Gastrocnemius medialis (tissue), 4 donors: Measurements from ENCODE around the gene PNMA5. TPM values are rescaled to one million over a fixed set of nuclear protein-coding genes. Genes with fewer than 3 reads are reported as not detected.

Source experiments
- total RNA-seq, 4 donors: library from RNA; depleted of rRNA; stranded (reverse); fragments of >200 nt; gene quantifications; one replicate each; pipeline versions ENCODE4 v1.1.0 to v1.2.3, GENCODE V29; 2016

PNMA5 gene
- total RNA-seq, 4 donors from 2014 or later: not detected

Other genes starting within 250 kb of the PNMA5 start
- not detected for gene MAGEA2, start 240.3 kb downstream of the PNMA5 start, total RNA-seq
- gene CSAG3, start 234.9 kb downstream of the PNMA5 start, total RNA-seq: not detected
- gene MAGEA6, start 224.4 kb downstream of the PNMA5 start, total RNA-seq: not detected
- 10 to 100 TPM in 3 of 4 donors, 1 to 10 TPM in 1; 8.1 to 15.7 (median 10.5) TPM for gene CETN2, start 163.4 kb downstream of the PNMA5 start, total RNA-seq
- gene NSDHL, start 163.1 kb downstream of the PNMA5 start, total RNA-seq: 1 to 10 TPM; 4.6 to 8.8 (median 6.2) TPM
- gene ZNF185, start 96.0 kb downstream of the PNMA5 start, total RNA-seq: 1 to 10 TPM in 3 of 4 donors, under 1 TPM in 1; 0.56 to 2.2 (median 1.3) TPM
- gene PNMA3, start 62.4 kb upstream of the PNMA5 start, total RNA-seq: not detected
- gene PNMA6A, start 78.3 kb upstream of the PNMA5 start, total RNA-seq: under 1 TPM in 2 of 4 donors, not detected in 2; 0.36 to 0.44 TPM
- not detected for gene MAGEA1, start 185.2 kb upstream of the PNMA5 start, total RNA-seq